ENCODE data around the gene ATP5PD.

DNA sequence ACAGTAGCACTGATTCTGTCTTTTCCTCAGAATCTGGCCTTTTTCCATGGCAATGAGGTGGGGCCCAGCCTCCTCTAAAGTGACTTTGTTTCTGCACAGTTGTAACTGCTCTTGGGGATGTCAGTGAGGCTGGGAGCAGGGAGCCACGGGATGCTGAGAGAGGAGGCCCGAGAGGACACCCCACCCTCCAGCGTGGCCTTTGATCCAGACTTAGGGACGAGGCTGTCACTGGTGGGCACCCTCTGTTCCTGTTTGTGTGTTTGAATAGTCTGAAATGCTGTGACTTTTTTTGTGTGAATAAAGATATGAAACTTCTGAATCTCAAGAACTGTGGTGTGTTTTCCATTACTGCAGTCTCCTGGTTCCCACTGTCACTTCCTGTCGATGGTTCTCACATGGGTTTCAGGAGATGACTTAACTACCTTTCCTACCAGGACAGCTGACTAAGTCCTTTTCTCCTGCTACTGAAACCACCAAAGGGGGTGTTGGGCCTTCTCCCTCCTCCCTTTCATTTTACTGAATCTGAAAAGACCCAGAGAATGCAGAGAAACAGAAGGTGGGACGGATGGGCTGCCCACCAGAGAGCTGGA, 18.9 kb upstream of the ATP5PD start:
- no peak for TF ChIP-seq SIN3A (IDR thresholded peaks at IDR 0.05; ENCODE audit: borderline replicate concordance, insufficient read depth, low read depth, low read length)
- TF ChIP-seq, protein P1, sequence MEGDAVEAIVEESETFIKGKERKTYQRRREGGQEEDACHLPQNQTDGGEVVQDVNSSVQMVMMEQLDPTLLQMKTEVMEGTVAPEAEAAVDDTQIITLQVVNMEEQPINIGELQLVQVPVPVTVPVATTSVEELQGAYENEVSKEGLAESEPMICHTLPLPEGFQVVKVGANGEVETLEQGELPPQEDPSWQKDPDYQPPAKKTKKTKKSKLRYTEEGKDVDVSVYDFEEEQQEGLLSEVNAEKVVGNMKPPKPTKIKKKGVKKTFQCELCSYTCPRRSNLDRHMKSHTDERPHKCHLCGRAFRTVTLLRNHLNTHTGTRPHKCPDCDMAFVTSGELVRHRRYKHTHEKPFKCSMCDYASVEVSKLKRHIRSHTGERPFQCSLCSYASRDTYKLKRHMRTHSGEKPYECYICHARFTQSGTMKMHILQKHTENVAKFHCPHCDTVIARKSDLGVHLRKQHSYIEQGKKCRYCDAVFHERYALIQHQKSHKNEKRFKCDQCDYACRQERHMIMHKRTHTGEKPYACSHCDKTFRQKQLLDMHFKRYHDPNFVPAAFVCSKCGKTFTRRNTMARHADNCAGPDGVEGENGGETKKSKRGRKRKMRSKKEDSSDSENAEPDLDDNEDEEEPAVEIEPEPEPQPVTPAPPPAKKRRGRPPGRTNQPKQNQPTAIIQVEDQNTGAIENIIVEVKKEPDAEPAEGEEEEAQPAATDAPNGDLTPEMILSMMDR (IDR thresholded peaks at IDR 0.05), result no peak

Measured in Panc1 (cell line).